Spleen (tissue), 7 donors: ENCODE data around the gene ZSCAN9.

Experiments
- POLR2A ChIP-seq, 3 donors: fragments of 450-650 bp; IDR thresholded peaks; one replicate each; pipeline ENCODE4 v1.5.1; 2017; ENCODE audit warnings: antibody characterized with exemption in 3 of 3, mild to moderate bottlenecking in 1 of 3
- POLR2AphosphoS5 ChIP-seq, 3 donors: sonication (generic); formaldehyde crosslinking; IDR thresholded peaks; one replicate each; pipeline ENCODE4 v1.5.1; 2017; ENCODE audit warnings: antibody characterized with exemption in 3 of 3
- TF ChIP-seq, protein P1 (sequence below), 11 experiments: fragments of 200-600 bp in 7 of 11; fragments of 450-650 bp in 4 of 11; sonication (generic) in 4 of 11; IDR thresholded peaks in 8 of 11; conservative IDR thresholded peaks in 3 of 11; 1 replicate in 7 of 11; 2 replicates in 4 of 11; pipeline versions ENCODE4 v1.4.0 to v1.8.0; 2016 to 2021; ENCODE audit warnings: antibody characterized with exemption in 11 of 11, inconsistent platforms in 4 of 11, mild to moderate bottlenecking in 1 of 11
- donor health status: DM: no; HTN: no; CAD: no; lungs with moderate emphysema.
- donor health status: DM: no; HTN: no; CAD: no.
- donor health status: DM: no; HTN: no; CAD: no.

DNA sequence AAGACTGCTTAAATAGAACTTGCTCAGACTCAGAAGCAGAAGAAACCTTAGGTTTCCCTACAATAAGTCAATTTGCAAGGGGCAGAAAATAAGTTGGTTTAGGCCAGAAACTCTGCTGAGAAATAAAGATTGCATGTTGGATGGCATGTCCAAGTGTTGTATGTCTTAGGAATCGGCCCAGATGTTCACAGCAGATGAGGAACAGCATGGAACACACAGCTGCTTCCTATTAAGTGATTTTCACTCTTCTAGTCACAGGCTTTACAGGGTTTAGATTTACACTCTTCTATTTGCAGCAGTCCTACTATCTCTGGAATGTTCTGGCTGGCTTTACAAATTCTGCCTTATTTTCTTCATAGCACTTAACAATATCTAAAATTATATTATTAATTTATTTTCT is 23.8 kb downstream of the ZSCAN9 start:
- TF ChIP-seq POLR2AphosphoS5 (IDR thresholded peaks at IDR 0.05): no peak
- TF ChIP-seq, protein P1, sequence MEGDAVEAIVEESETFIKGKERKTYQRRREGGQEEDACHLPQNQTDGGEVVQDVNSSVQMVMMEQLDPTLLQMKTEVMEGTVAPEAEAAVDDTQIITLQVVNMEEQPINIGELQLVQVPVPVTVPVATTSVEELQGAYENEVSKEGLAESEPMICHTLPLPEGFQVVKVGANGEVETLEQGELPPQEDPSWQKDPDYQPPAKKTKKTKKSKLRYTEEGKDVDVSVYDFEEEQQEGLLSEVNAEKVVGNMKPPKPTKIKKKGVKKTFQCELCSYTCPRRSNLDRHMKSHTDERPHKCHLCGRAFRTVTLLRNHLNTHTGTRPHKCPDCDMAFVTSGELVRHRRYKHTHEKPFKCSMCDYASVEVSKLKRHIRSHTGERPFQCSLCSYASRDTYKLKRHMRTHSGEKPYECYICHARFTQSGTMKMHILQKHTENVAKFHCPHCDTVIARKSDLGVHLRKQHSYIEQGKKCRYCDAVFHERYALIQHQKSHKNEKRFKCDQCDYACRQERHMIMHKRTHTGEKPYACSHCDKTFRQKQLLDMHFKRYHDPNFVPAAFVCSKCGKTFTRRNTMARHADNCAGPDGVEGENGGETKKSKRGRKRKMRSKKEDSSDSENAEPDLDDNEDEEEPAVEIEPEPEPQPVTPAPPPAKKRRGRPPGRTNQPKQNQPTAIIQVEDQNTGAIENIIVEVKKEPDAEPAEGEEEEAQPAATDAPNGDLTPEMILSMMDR (IDR thresholded peaks at IDR 0.05 in 8 of 11, conservative IDR thresholded peaks at IDR 0.05 in 3 of 11): no peak
- TF ChIP-seq POLR2A (IDR thresholded peaks at IDR 0.05): no peak
